Activated effector memory CD4-positive, alpha-beta T cell treated with anti-CD3 and anti-CD28 coated beads, Interleukin-2, amount 50 U/mL, for 16 hours (primary cell): ENCODE results near the gene MAPRE3.
A peak's percentile ranks its signal among the peaks of the same experiment; 100 is the strongest.

ENCODE experiments used
- DNase-seq: peaks from one replicate; pipeline ENCODE4 v3.0.0-alpha.2; 2020

The MAPRE3 gene

GRCh38 chr2:27018142-27018541 lies 47.7 kb downstream of the MAPRE3 start:
- no peak for DNase-seq

- no peak for DNase-seq
Measured at GRCh38 chr2:27019459-27019858, 49.0 kb downstream of the MAPRE3 start.

- no peak for DNase-seq
Measured at GRCh38 chr2:27019931-27020855, 49.8 kb downstream of the MAPRE3 start.

- DNase-seq: no peak
Measured at GRCh38 chr2:27021253-27022049, 51.0 kb downstream of the MAPRE3 start.

- no peak for DNase-seq
Measured at GRCh38 chr2:27023740-27024139, 53.3 kb downstream of the MAPRE3 start.

GRCh38 chr2:27024188-27024587 lies 53.8 kb downstream of the MAPRE3 start:
- DNase-seq: no peak

- no peak for DNase-seq
Measured at GRCh38 chr2:27024812-27025211, 54.4 kb downstream of the MAPRE3 start.

- no peak for DNase-seq
Measured at GRCh38 chr2:27025281-27025800, 54.9 kb downstream of the MAPRE3 start.

- DNase-seq: no peak
Measured at GRCh38 chr2:27025861-27026851, 55.7 kb downstream of the MAPRE3 start.

GRCh38 chr2:27027211-27027651 lies 56.8 kb downstream of the MAPRE3 start:
- no peak for DNase-seq

GRCh38 chr2:27029051-27029450 lies 58.6 kb downstream of the MAPRE3 start:
- peak; percentile 36 for DNase-seq

- peak; percentile 93 for DNase-seq
Measured at GRCh38 chr2:27032495-27033252, 62.2 kb downstream of the MAPRE3 start, which contains the start of gene TMEM214. Gene TMEM214, plus strand, starts transcription at chr2:27032965. Its CDS starts 51 bp downstream, at chr2:27033016.

- no peak for DNase-seq
Measured at GRCh38 chr2:27033253-27033852, 62.9 kb downstream of the MAPRE3 start.

GRCh38 chr2:27038012-27038411 lies 67.6 kb downstream of the MAPRE3 start:
- no peak for DNase-seq

GRCh38 chr2:27038631-27039339 lies 68.3 kb downstream of the MAPRE3 start:
- no peak for DNase-seq

GRCh38 chr2:27039426-27039825 lies 69.0 kb downstream of the MAPRE3 start:
- DNase-seq: no peak

GRCh38 chr2:27039871-27040270 lies 69.4 kb downstream of the MAPRE3 start:
- DNase-seq: no peak

- DNase-seq: no peak
Measured at GRCh38 chr2:27040282-27040681, 69.8 kb downstream of the MAPRE3 start.

GRCh38 chr2:27041752-27042151 lies 71.3 kb downstream of the MAPRE3 start:
- no peak for DNase-seq

- DNase-seq: no peak
Measured at GRCh38 chr2:27042159-27042661, 71.8 kb downstream of the MAPRE3 start.
